H1 (cell line): ENCODE results near the gene NTN1. TPM values are rescaled to one million over a fixed set of nuclear protein-coding genes. Genes with fewer than 3 reads are reported as not detected.

Source experiments
- CTCF ChIA-PET: fragments of 300-600 bp; sonication (Branson Sonifier 250); formaldehyde crosslinking; loops from one replicate; lab custom pipeline; 2021; ENCODE audit not compliant: partially characterized antibody; lab: Charles Lee
- POLR2A ChIA-PET: fragments of 300-600 bp; sonication (Branson Sonifier 250); formaldehyde crosslinking; loops from one replicate; lab custom pipeline; 2021; ENCODE audit warnings: inconsistent platforms; ENCODE audit not compliant: partially characterized antibody; lab: Charles Lee
- DNase-seq, 2 experiments: peaks; one replicate each; pipeline versions ENCODE4 v3.0.0 to v3.0.0-alpha.2; 2010 to 2022; ENCODE audit warnings: low spot score in 2 of 2, low read depth in 1 of 2, mixed read lengths in 1 of 2
- FAIRE-seq: peaks from 2 replicates; lab custom pipeline; 2011; peaks lifted over from hg19 to GRCh38; lab: Jason Lieb, UNC
- H2AFZ ChIP-seq: 2 replicates; pipeline ENCODE4 v1.8.1; 2012; ENCODE audit warnings: low read length, inconsistent platforms
- H2AK5ac ChIP-seq: 2 replicates; pipeline ENCODE4 v1.6.1; 2013; ENCODE audit warnings: low read depth, low read length
- H2BK120ac ChIP-seq: replicated peaks from 2 replicates; pipeline ENCODE3; 2013; ENCODE audit warnings: low read depth, low read length, inconsistent platforms
- H2BK12ac ChIP-seq: 2 replicates; pipeline ENCODE4 v1.6.1; 2013; ENCODE audit warnings: low read depth, low read length
- H2BK15ac ChIP-seq: 2 replicates; pipeline ENCODE4 v1.6.1; 2013; ENCODE audit warnings: low read length
- H2BK20ac ChIP-seq: 2 replicates; pipeline ENCODE4 v1.6.1; 2013; ENCODE audit warnings: low read length
- H2BK5ac ChIP-seq: 2 replicates; pipeline ENCODE4 v1.6.1; 2013; ENCODE audit warnings: low read depth, low read length
- H3K14ac ChIP-seq: 2 replicates; pipeline ENCODE4 v1.6.1; 2013; ENCODE audit warnings: inconsistent platforms; ENCODE audit not compliant: insufficient read length
- H3K18ac ChIP-seq: 2 replicates; pipeline ENCODE4 v1.6.1; 2013; ENCODE audit warnings: low read length; ENCODE audit errors: extremely low read depth
- H3K23ac ChIP-seq: 2 replicates; pipeline ENCODE4 v1.6.1; 2013; ENCODE audit warnings: inconsistent platforms; ENCODE audit not compliant: insufficient read length
- H3K23me2 ChIP-seq: 2 replicates; pipeline ENCODE4 v1.6.1; 2013; ENCODE audit warnings: low read depth, low read length
- H3K27ac ChIP-seq: 2 replicates; pipeline ENCODE4 v1.6.1; 2011; ENCODE audit warnings: low read depth, low read length, inconsistent platforms
- H3K27me3 ChIP-seq, 4 experiments: replicated peaks in 1 of 4; 1 replicate in 1 of 4; 2 replicates in 3 of 4; pipeline versions ENCODE4 v1.6.1 to v1.8.1; 2011 to 2013; ENCODE audit warnings: low read length in 3 of 4, mild to moderate bottlenecking in 3 of 4, inconsistent platforms in 2 of 4, mixed read lengths in 2 of 4, moderate library complexity in 1 of 4; ENCODE audit not compliant: control insufficient read depth in 3 of 4, insufficient read depth in 3 of 4; ENCODE audit errors: extremely low read depth in 1 of 4
- H3K36me3 ChIP-seq, 4 experiments: 2 replicates each; pipeline versions ENCODE4 v1.6.1 to v1.8.1; 2011 to 2013; ENCODE audit warnings: mild to moderate bottlenecking in 4 of 4, low read length in 3 of 4, moderate library complexity in 2 of 4, control low read depth in 1 of 4, inconsistent platforms in 1 of 4; ENCODE audit not compliant: insufficient read depth in 4 of 4, control insufficient read depth in 2 of 4
- H3K4ac ChIP-seq: replicated peaks from 2 replicates; pipeline ENCODE3; 2013; ENCODE audit warnings: low read length, low read depth, mixed read lengths, inconsistent platforms; ENCODE audit not compliant: insufficient read length
- H3K4me1 ChIP-seq, 4 experiments: replicated peaks in 1 of 4; 1 replicate in 1 of 4; 2 replicates in 3 of 4; pipeline versions ENCODE4 v1.6.1 to v1.8.1; 2011 to 2013; ENCODE audit warnings: low read length in 3 of 4, inconsistent platforms in 2 of 4, mixed read lengths in 1 of 4; ENCODE audit not compliant: insufficient read depth in 4 of 4, control insufficient read depth in 3 of 4
- H3K4me2 ChIP-seq, 2 experiments: 2 replicates each; pipeline versions ENCODE4 v1.6.1 to v1.8.1; 2011 to 2013; ENCODE audit warnings: low read depth in 2 of 2, low read length in 2 of 2, control low read depth in 1 of 2, inconsistent platforms in 1 of 2, mild to moderate bottlenecking in 1 of 2; ENCODE audit not compliant: insufficient read depth in 1 of 2
- H3K4me3 ChIP-seq, 4 experiments: fragments of 200-600, 300-600 bp in 1 of 4; sonication (generic), shearing (Covaris generic), sonication (Bioruptor Twin) in 1 of 4; 2 replicates each; pipeline versions ENCODE4 v1.5.1 to v1.8.1; 2011 to 2016; ENCODE audit warnings: low read length in 4 of 4, low read depth in 3 of 4, control low read depth in 2 of 4, inconsistent platforms in 2 of 4, mild to moderate bottlenecking in 2 of 4, mixed read lengths in 1 of 4, moderate library complexity in 1 of 4; ENCODE audit not compliant: insufficient read depth in 2 of 4; ENCODE audit errors: extremely low read depth in 1 of 4
- H3K56ac ChIP-seq: replicated peaks from 2 replicates; pipeline ENCODE3; 2013; ENCODE audit warnings: low read depth, mild to moderate bottlenecking, mixed read lengths, low read length, inconsistent platforms; ENCODE audit not compliant: insufficient read length
- H3K79me1 ChIP-seq: 2 replicates; pipeline ENCODE4 v1.6.1; 2013; ENCODE audit warnings: low read depth, low read length, control low read depth
- H3K79me2 ChIP-seq, 2 experiments: 2 replicates each; pipeline versions ENCODE4 v1.6.1 to v1.8.1; 2012 to 2013; ENCODE audit warnings: low read length in 2 of 2, mild to moderate bottlenecking in 2 of 2, inconsistent platforms in 1 of 2; ENCODE audit not compliant: insufficient read depth in 2 of 2, control insufficient read depth in 1 of 2
- H3K9ac ChIP-seq, 4 experiments: replicated peaks in 1 of 4; 1 replicate in 1 of 4; 2 replicates in 3 of 4; pipeline versions ENCODE4 v1.6.1 to v1.8.1; 2011 to 2013; ENCODE audit warnings: low read depth in 3 of 4, low read length in 3 of 4, control low read depth in 2 of 4, mild to moderate bottlenecking in 2 of 4, moderate library complexity in 2 of 4, inconsistent platforms in 1 of 4; ENCODE audit errors: extremely low read depth in 1 of 4
- H3K9me3 ChIP-seq, 2 experiments: 2 replicates each; pipeline versions ENCODE4 v1.6.1 to v1.8.1; 2012 to 2013; ENCODE audit warnings: mild to moderate bottlenecking in 2 of 2, moderate library complexity in 2 of 2, control low read depth in 1 of 2, inconsistent platforms in 1 of 2, low read depth in 1 of 2, low read length in 1 of 2, mixed read lengths in 1 of 2; ENCODE audit not compliant: insufficient read depth in 2 of 2
- H4K20me1 ChIP-seq, 2 experiments: replicated peaks in 1 of 2; 2 replicates each; pipeline versions ENCODE3 to v1.8.1; 2011 to 2013; ENCODE audit warnings: inconsistent platforms in 2 of 2, low read length in 2 of 2, mild to moderate bottlenecking in 1 of 2; ENCODE audit not compliant: insufficient read depth in 2 of 2, control insufficient read depth in 1 of 2
- H4K5ac ChIP-seq: 2 replicates; pipeline ENCODE4 v1.6.1; 2013; ENCODE audit warnings: low read length, low read depth, mixed read lengths, inconsistent platforms; ENCODE audit not compliant: insufficient read length
- H4K8ac ChIP-seq: 2 replicates; pipeline ENCODE4 v1.8.0; 2013; ENCODE audit warnings: mild to moderate bottlenecking, moderate library complexity, low read length, inconsistent platforms; ENCODE audit not compliant: insufficient read depth; ENCODE audit errors: extremely low read depth
- H4K91ac ChIP-seq: replicated peaks from 2 replicates; pipeline ENCODE3; 2013; ENCODE audit warnings: low read length, mixed read lengths, inconsistent platforms; ENCODE audit not compliant: insufficient read length
- CHD1 ChIP-seq: IDR thresholded peaks from 2 replicates; pipeline ENCODE4 v1.6.1; 2012; ENCODE audit warnings: low read depth, low read length, improper control_type of control experiment
- CREB1 ChIP-seq: IDR thresholded peaks from 2 replicates; pipeline ENCODE4 v1.6.1; 2012; ENCODE audit warnings: inconsistent platforms
- EZH2 ChIP-seq: fragments of 200-600 bp; sonication (generic); IDR thresholded peaks from 2 replicates; pipeline ENCODE4 v1.7.1; 2012; ENCODE audit warnings: low read depth, mild to moderate bottlenecking, moderate library complexity, low read length, inconsistent platforms; ENCODE audit not compliant: severe bottlenecking
- GABPA ChIP-seq: IDR thresholded peaks from 2 replicates; pipeline ENCODE4 v1.6.1; 2011; ENCODE audit warnings: mild to moderate bottlenecking, low read length, moderate library complexity, borderline replicate concordance; ENCODE audit not compliant: insufficient read depth
- JUN ChIP-seq: IDR thresholded peaks from 2 replicates; pipeline ENCODE4 v1.6.1; 2011; ENCODE audit warnings: low read depth, mild to moderate bottlenecking, improper control_type of control experiment, low read length
- KDM1A ChIP-seq: fragments of 200-600, 300-600 bp; sonication (generic); IDR thresholded peaks from 2 replicates; pipeline ENCODE4 v1.7.1; 2016; ENCODE audit warnings: mild to moderate bottlenecking, low read length, borderline replicate concordance
- KDM5A ChIP-seq: fragments of 200-600 bp; IDR thresholded peaks from 2 replicates; pipeline ENCODE4 v1.7.1; 2012; ENCODE audit warnings: mild to moderate bottlenecking, low read length, inconsistent platforms, mixed read lengths
- MAFK ChIP-seq: IDR thresholded peaks from 2 replicates; pipeline ENCODE4 v1.6.1; 2012; ENCODE audit warnings: low read depth, mild to moderate bottlenecking, improper control_type of control experiment, low read length
- NRF1 ChIP-seq: IDR thresholded peaks from 2 replicates; pipeline ENCODE4 v1.6.1; 2011; ENCODE audit warnings: mild to moderate bottlenecking, low read depth, low read length, improper control_type of control experiment
- POLR2AphosphoS5 ChIP-seq: IDR thresholded peaks from 2 replicates; pipeline ENCODE4 v1.6.1; 2011; ENCODE audit warnings: low read depth, low read length
- POU5F1 ChIP-seq: IDR thresholded peaks from 2 replicates; pipeline ENCODE4 v1.6.1; 2011; ENCODE audit warnings: low read depth, mild to moderate bottlenecking, low read length, moderate library complexity
- SIN3A ChIP-seq, 2 experiments: IDR thresholded peaks in 1 of 2; conservative IDR thresholded peaks in 1 of 2; 2 replicates each; pipeline ENCODE4 v1.6.1; 2011 to 2012; ENCODE audit warnings: low read length in 2 of 2, improper control_type of control experiment in 1 of 2, low read depth in 1 of 2, mild to moderate bottlenecking in 1 of 2
- SP4 ChIP-seq: IDR thresholded peaks from 2 replicates; pipeline ENCODE4 v1.6.1; 2012; ENCODE audit warnings: low read length, inconsistent platforms
- SRF ChIP-seq: IDR thresholded peaks from 2 replicates; pipeline ENCODE4 v1.6.1; 2011; ENCODE audit warnings: mild to moderate bottlenecking, low read depth, low read length, moderate library complexity
- TBP ChIP-seq: IDR thresholded peaks from 2 replicates; pipeline ENCODE4 v1.6.1; 2011; ENCODE audit warnings: low read depth, low read length, improper control_type of control experiment
- TEAD4 ChIP-seq: IDR thresholded peaks from 2 replicates; pipeline ENCODE4 v1.6.1; 2012; ENCODE audit warnings: low read depth, low read length, inconsistent platforms, mixed read lengths
- WGBS, 2 experiments: shearing (Covaris generic) in 1 of 2; methylation state at CpG; one replicate each; pipeline versions ENCODE4 v1.1.6 to v1.1.7; 2013 to 2015; ENCODE audit warnings: low lambda C conversion rate in 2 of 2, mixed read lengths in 2 of 2, inconsistent platforms in 1 of 2, low coverage in 1 of 2, missing lambda C conversion rate in 1 of 2; ENCODE audit not compliant: insufficient replicate concordance in 2 of 2, insufficient coverage in 1 of 2, insufficient read length in 1 of 2; ENCODE audit errors: extremely low coverage in 1 of 2, missing lambda C conversion rate in 1 of 2; 5-methylcytosine and 5-hydroxymethylcytosine counted together
- polyA plus RNA-seq, 7 experiments: library from polyadenylated mRNA; depleted of rRNA in 3 of 7; stranded (reverse) in 5 of 7; unstranded in 2 of 7; fragments of >200 nt in 5 of 7; fragments of 200-250 nt in 2 of 7; gene quantifications; 1 replicate in 5 of 7; 2 replicates in 1 of 7; 4 replicates in 1 of 7; pipeline versions ENCODE4 v1.2.1 to v1.2.3, GENCODE V29; 2011 to 2013; ENCODE audit warnings: missing spikeins in 2 of 7, mixed read lengths in 2 of 7
- total RNA-seq: library from RNA; stranded (reverse); fragmentation: NEBNext Ultra II Directional; extraction: Animal tissue kit (Norgen Biotek cat#: 25700); gene quantifications from 2 replicates; pipeline ENCODE4 v1.2.1, GENCODE V29; 2021

Gene NTN1
- total and polyA plus RNA-seq, 2 of the 8 experiments (the other 6 are each of a cell fraction or from before 2014, with no cell fraction given) = 2.0 to 2.3 TPM

DNA sequence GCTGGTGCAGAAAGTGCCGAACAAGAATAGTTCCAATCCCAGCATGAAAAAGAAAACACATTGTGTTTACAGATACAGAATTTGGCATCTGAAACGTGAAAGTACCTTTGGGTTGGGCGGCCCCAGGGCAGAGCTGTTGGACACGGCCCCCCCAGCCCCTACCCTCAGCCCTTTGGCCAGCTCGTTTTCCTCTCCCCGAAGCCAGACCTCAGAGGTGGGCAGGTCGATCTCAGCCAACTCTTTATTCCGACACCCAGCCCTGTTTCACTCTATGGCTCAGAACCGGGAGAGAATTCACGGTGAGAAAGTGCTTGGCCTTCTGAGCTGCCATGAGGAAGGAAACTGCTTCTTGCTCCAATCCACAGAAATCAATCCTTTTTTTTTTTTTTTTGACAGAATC, 11.3 kb downstream of the NTN1 start:
- Histone ChIP-seq H3K79me2 (no peaks in the 10 kb centered on the region), H2BK5ac (no peak overlapping the region), H3K4me3 (no peak overlapping the region), H4K91ac (no peak overlapping the region), H3K4ac (no peak overlapping the region), H3K56ac (no peak overlapping the region), H3K9ac (no peak overlapping the region), H2BK20ac (no peak overlapping the region), H2BK120ac (no peak overlapping the region), H3K4me1 (peaks cover 0 to 4% (median 3%) of the 10 kb centered on the region in 4 experiments; a peak in 3 of 7 replicates), H2AFZ (no peak overlapping the region), H2BK15ac (peak overlapping the region; percentile 88; the same call in 1 of the 2 replicates), H4K20me1 (no peaks in the 10 kb centered on the region), H4K8ac (no peak overlapping the region), H3K9me3 (no peaks in the 10 kb centered on the region), H2AK5ac (no peak overlapping the region; the same call in 1 of the 2 replicates), H2BK12ac (no peak overlapping the region), H3K27me3 (peaks cover 0 to 2% (median 0%) of the 10 kb centered on the region in 4 experiments; a peak in 3 of 7 replicates), H3K18ac (no peak overlapping the region), H4K5ac (no peak overlapping the region), H3K4me2 (no peak overlapping the region), H3K36me3 (no peaks in the 10 kb centered on the region), H3K79me1 (no peaks in the 10 kb centered on the region), H3K23ac (no peak overlapping the region), H3K27ac (no peak overlapping the region), H3K14ac (no peak overlapping the region), H3K23me2 (no peaks in the 10 kb centered on the region)
- WGBS, 2 experiments = 87% methylated on average over 9 of the region's 10 CpGs; no CpG with 5 or more reads in 1 of the 2 experiments
- FAIRE-seq (no peak), DNase-seq (no peak)
- ChIA-PET POLR2A (no interaction called here), CTCF (interaction anchor here (1.3 to 1.5 kb wide), 2 partner anchors 19 to 35 kb away, joined by 3 to 4 read pairs; no protein-coding TSS in a partner anchor)
- TF ChIP-seq POU5F1 (no peak), GABPA (no peak), NRF1 (no peak), CREB1 (no peak), POLR2AphosphoS5 (no peak), EZH2 (no peak), SRF (no peak), SIN3A (conservative IDR thresholded peaks at IDR 0.05 in 1 of 2, IDR thresholded peaks at IDR 0.05 in 1 of 2; ENCODE audit: low read depth in 1 of 2, low read length in 2 of 2) (no peak), JUN (no peak), KDM5A (no peak), TBP (no peak), SP4 (no peak), MAFK (no peak), CHD1 (no peak), KDM1A (no peak), TEAD4 (no peak)
